ENCODE measurements around the gene PICK1.
"Not testable (repeated sequence)": the region's sequence is repeated elsewhere in the genome, so short reads cannot be mapped to it uniquely, and the experiment has no call there.

- TF ChIP-seq ZEB2, CTCF, ZNF350, KLF10, ZNF280D, ZNF423, ZNF146 (tag by site-specific recombination; IDR thresholded peaks at IDR 0.05): not testable (repeated sequence)
Measured at GRCh38 chr22:38117556-38117955, 60.4 kb downstream of the PICK1 start.
